Measurements from ENCODE around the gene SNX5. TPM values are rescaled to one million over a fixed set of nuclear protein-coding genes. Genes with fewer than 3 reads are reported as not detected.
A peak's percentile ranks its signal among the peaks of the same experiment; 100 is the strongest.

SNX5 gene
- total and polyA plus RNA-seq, 2 of the 13 experiments (the other 11 are each of a cell fraction or from before 2014, with no cell fraction given) = 664 to 1,040 TPM

DNA sequence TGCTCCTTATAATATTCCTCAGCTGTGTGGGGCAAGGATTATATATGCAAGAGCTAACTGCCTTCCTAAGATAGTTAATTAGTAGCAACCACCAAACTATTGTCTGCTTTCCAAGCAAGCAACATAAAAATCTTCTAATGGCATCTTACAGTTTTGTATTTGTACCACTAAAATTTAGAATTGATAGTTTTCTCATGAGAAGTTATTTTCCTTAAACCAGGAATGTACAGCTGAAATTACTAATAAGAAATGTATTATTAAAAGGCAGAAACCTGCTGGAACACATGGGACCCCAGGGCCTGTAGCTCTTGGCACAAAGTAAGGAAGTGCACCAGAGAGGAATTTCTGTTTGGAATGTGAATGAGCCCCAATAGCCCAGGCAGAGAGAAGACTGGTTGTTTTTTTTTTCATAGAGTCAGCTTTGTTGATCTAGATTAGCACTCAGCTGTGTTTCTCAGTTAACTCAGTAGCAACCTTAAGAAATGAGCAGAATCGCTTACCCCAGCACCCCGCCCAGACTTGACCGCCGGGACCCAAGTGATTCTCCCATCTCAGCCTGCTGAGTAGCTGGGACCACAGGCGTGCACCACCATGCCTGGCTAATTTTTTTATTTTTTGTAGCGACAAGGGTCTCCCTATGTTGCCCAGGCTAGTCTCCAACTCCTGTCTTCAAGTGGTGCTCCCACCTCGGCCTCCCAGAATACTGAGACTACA lies 2.9 kb upstream of the SNX5 start (continued):
- TF ChIP-seq ZNF775 (CRISPR knock-in tag; IDR thresholded peaks at IDR 0.05; ENCODE audit: borderline replicate concordance) (no peak), HCFC1 (IDR thresholded peaks at IDR 0.05; ENCODE audit: low read depth, low read length) (no peak), ZNF724P (CRISPR knock-in tag; IDR thresholded peaks at IDR 0.05; ENCODE audit: borderline replicate concordance) (no peak), KDM5A (IDR thresholded peaks at IDR 0.05; ENCODE audit: borderline replicate concordance, low read length) (0 out of 2 replicates have a peak, but pooled peaks have one; percentile 44), IKZF4 (CRISPR knock-in tag; IDR thresholded peaks at IDR 0.05; ENCODE audit: borderline replicate concordance, low read depth, not compliant biosample characterization) (no peak), ZNF703 (CRISPR knock-in tag; IDR thresholded peaks at IDR 0.05; ENCODE audit: borderline replicate concordance) (no peak), ZNF773 (CRISPR knock-in tag; IDR thresholded peaks at IDR 0.05; ENCODE audit: borderline replicate concordance) (no peak), ZNF619 (CRISPR knock-in tag; IDR thresholded peaks at IDR 0.05) (no peak), ZNF101 (CRISPR knock-in tag; IDR thresholded peaks at IDR 0.05; ENCODE audit: borderline replicate concordance, low read depth) (no peak), FOXC1 (CRISPR knock-in tag; IDR thresholded peaks at IDR 0.05; ENCODE audit: borderline replicate concordance) (no peak), THYN1 (CRISPR knock-in tag; IDR thresholded peaks at IDR 0.05; ENCODE audit: borderline replicate concordance, low read depth) (no peak), ZBTB38 (CRISPR knock-in tag; IDR thresholded peaks at IDR 0.05) (no peak), REXO4 (CRISPR knock-in tag; IDR thresholded peaks at IDR 0.05; ENCODE audit: borderline replicate concordance) (no peak), NCOA1 (CRISPR knock-in tag; IDR thresholded peaks at IDR 0.05) (no peak), ZNF790 (CRISPR knock-in tag; IDR thresholded peaks at IDR 0.05; ENCODE audit: borderline replicate concordance) (no peak), JUND (CRISPR knock-in tag; IDR thresholded peaks at IDR 0.05) (no peak), PHB2 (IDR thresholded peaks at IDR 0.05; ENCODE audit: partially characterized antibody) (no peak), ZFP36L1 (CRISPR knock-in tag; IDR thresholded peaks at IDR 0.05) (0 out of 2 replicates have a peak, but pooled peaks have one; percentile 16), MAZ (IDR thresholded peaks at IDR 0.05; ENCODE audit: borderline replicate concordance, low read depth, low read length) (no peak), MAZ (CRISPR knock-in tag; IDR thresholded peaks at IDR 0.05; ENCODE audit: low read depth) (no peak)
- TF ChIP-seq, protein P1, sequence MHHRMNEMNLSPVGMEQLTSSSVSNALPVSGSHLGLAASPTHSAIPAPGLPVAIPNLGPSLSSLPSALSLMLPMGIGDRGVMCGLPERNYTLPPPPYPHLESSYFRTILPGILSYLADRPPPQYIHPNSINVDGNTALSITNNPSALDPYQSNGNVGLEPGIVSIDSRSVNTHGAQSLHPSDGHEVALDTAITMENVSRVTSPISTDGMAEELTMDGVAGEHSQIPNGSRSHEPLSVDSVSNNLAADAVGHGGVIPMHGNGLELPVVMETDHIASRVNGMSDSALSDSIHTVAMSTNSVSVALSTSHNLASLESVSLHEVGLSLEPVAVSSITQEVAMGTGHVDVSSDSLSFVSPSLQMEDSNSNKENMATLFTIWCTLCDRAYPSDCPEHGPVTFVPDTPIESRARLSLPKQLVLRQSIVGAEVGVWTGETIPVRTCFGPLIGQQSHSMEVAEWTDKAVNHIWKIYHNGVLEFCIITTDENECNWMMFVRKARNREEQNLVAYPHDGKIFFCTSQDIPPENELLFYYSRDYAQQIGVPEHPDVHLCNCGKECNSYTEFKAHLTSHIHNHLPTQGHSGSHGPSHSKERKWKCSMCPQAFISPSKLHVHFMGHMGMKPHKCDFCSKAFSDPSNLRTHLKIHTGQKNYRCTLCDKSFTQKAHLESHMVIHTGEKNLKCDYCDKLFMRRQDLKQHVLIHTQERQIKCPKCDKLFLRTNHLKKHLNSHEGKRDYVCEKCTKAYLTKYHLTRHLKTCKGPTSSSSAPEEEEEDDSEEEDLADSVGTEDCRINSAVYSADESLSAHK (CRISPR knock-in tag; IDR thresholded peaks at IDR 0.05; ENCODE audit: borderline replicate concordance) = no peak
- TF ChIP-seq, protein P2, sequence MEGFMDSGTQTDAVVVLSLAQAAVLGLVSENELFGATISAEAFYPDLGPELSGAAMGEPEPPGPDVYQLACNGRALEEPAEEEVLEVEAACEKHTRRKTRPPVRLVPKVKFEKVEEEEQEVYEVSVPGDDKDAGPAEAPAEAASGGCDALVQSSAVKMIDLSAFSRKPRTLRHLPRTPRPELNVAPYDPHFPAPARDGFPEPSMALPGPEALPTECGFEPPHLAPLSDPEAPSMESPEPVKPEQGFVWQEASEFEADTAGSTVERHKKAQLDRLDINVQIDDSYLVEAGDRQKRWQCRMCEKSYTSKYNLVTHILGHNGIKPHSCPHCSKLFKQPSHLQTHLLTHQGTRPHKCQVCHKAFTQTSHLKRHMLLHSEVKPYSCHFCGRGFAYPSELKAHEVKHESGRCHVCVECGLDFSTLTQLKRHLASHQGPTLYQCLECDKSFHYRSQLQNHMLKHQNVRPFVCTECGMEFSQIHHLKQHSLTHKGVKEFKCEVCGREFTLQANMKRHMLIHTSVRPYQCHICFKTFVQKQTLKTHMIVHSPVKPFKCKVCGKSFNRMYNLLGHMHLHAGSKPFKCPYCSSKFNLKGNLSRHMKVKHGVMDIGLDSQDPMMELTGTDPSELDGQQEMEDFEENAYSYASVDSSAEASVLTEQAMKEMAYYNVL (CRISPR knock-in tag; IDR thresholded peaks at IDR 0.05; ENCODE audit: borderline replicate concordance) = no peak
- TF ChIP-seq, protein P3, sequence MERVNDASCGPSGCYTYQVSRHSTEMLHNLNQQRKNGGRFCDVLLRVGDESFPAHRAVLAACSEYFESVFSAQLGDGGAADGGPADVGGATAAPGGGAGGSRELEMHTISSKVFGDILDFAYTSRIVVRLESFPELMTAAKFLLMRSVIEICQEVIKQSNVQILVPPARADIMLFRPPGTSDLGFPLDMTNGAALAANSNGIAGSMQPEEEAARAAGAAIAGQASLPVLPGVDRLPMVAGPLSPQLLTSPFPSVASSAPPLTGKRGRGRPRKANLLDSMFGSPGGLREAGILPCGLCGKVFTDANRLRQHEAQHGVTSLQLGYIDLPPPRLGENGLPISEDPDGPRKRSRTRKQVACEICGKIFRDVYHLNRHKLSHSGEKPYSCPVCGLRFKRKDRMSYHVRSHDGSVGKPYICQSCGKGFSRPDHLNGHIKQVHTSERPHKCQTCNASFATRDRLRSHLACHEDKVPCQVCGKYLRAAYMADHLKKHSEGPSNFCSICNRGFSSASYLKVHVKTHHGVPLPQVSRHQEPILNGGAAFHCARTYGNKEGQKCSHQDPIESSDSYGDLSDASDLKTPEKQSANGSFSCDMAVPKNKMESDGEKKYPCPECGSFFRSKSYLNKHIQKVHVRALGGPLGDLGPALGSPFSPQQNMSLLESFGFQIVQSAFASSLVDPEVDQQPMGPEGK (CRISPR knock-in tag; IDR thresholded peaks at IDR 0.05) = 0 out of 2 replicates have a peak, but pooled peaks have one; percentile 8
